ENCODE measurements around the gene NUMB.

DNA sequence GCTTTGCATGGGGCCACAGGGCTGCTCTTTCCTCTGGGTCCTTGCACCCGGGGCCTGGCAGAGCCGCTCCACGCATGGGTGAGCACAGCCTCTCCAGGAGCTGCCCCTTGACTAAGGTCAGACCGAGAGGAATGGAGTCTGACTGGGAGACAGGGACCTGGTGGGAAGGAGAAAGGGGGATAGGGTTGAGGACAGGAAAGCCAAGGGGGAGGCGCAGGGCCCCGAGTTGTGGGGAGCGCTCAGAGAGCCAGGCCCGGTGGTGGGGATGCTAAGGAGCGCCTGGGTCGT is 205.1 kb downstream of the NUMB start:
- TF ChIP-seq, protein P1, sequence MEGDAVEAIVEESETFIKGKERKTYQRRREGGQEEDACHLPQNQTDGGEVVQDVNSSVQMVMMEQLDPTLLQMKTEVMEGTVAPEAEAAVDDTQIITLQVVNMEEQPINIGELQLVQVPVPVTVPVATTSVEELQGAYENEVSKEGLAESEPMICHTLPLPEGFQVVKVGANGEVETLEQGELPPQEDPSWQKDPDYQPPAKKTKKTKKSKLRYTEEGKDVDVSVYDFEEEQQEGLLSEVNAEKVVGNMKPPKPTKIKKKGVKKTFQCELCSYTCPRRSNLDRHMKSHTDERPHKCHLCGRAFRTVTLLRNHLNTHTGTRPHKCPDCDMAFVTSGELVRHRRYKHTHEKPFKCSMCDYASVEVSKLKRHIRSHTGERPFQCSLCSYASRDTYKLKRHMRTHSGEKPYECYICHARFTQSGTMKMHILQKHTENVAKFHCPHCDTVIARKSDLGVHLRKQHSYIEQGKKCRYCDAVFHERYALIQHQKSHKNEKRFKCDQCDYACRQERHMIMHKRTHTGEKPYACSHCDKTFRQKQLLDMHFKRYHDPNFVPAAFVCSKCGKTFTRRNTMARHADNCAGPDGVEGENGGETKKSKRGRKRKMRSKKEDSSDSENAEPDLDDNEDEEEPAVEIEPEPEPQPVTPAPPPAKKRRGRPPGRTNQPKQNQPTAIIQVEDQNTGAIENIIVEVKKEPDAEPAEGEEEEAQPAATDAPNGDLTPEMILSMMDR (IDR thresholded peaks at IDR 0.05): no peak
- TF ChIP-seq POLR2A (IDR thresholded peaks at IDR 0.05) (no peak), EP300 (IDR thresholded peaks at IDR 0.05) (no peak)

Data from suprapubic skin (tissue), 3 donors.